T-helper 1 cell treated with Interleukin-12 subunit alpha and Interleukin-12 subunit beta and Interleukin-4 antibody, amounts not matched to agents 30 μg/mL and 1 μg/mL, for 36 hours (primary cell): ENCODE measurements around the gene FYTTD1.
A peak's percentile ranks its signal among the peaks of the same experiment; 100 is the strongest.

Experiments used
- H3K27ac Mint-ChIP-seq: one replicate; pipeline ENCODE4 v1.8.0; 2021; ENCODE audit warnings: mild to moderate bottlenecking, mixed read lengths
- H3K27me3 Mint-ChIP-seq: one replicate; pipeline ENCODE4 v1.8.0; 2021; ENCODE audit warnings: low read depth, mixed read lengths
- H3K36me3 Mint-ChIP-seq: one replicate; pipeline ENCODE4 v1.8.0; 2021; ENCODE audit warnings: low read depth, mixed read lengths
- H3K4me1 Mint-ChIP-seq: one replicate; pipeline ENCODE4 v1.8.0; 2021; ENCODE audit warnings: low read depth, mixed read lengths
- H3K4me3 Mint-ChIP-seq: one replicate; pipeline ENCODE4 v1.8.0; 2021; ENCODE audit warnings: mild to moderate bottlenecking, moderate library complexity, mixed read lengths
- H3K9me3 Mint-ChIP-seq: one replicate; pipeline ENCODE4 v1.8.0; 2021; ENCODE audit warnings: mixed read lengths

Gene FYTTD1

GRCh38 chr3:197793247-197793646, 43.6 kb downstream of the FYTTD1 start:
- Mint-ChIP-seq H3K27me3 (no peaks in the 10 kb centered on the region), H3K36me3 (peaks cover 5% of the 10 kb centered on the region), H3K9me3 (no peaks in the 10 kb centered on the region), H3K4me1 (peaks cover 35% of the 10 kb centered on the region), H3K27ac (peak overlapping the region; percentile 65), H3K4me3 (peak overlapping the region; percentile 73)

- peaks cover 38% of the 10 kb centered on the region for H3K4me1 Mint-ChIP-seq
- H3K4me3 Mint-ChIP-seq, result no peak overlapping the region
Measured at GRCh38 chr3:197794115-197794514, 44.4 kb downstream of the FYTTD1 start.

GRCh38 chr3:197795200-197795599, 45.5 kb downstream of the FYTTD1 start:
- H3K27ac Mint-ChIP-seq, result no peak overlapping the region
- H3K36me3 Mint-ChIP-seq, result peaks cover 5% of the 10 kb centered on the region
- no peaks in the 10 kb centered on the region for H3K27me3 Mint-ChIP-seq
- peaks cover 38% of the 10 kb centered on the region for H3K4me1 Mint-ChIP-seq
- no peaks in the 10 kb centered on the region for H3K9me3 Mint-ChIP-seq
- no peak overlapping the region for H3K4me3 Mint-ChIP-seq

More at GRCh38 chr3:197794115-197794514, 44.4 kb downstream of the FYTTD1 start:
- Mint-ChIP-seq H3K9me3 (no peaks in the 10 kb centered on the region), H3K27me3 (no peaks in the 10 kb centered on the region), H3K27ac (no peak overlapping the region), H3K36me3 (peaks cover 5% of the 10 kb centered on the region)

GRCh38 chr3:197796087-197796486, 46.4 kb downstream of the FYTTD1 start:
- peaks cover 36% of the 10 kb centered on the region for H3K4me1 Mint-ChIP-seq
- H3K27me3 Mint-ChIP-seq, result no peaks in the 10 kb centered on the region
- H3K9me3 Mint-ChIP-seq, result no peaks in the 10 kb centered on the region
- peaks cover 5% of the 10 kb centered on the region for H3K36me3 Mint-ChIP-seq
- no peak overlapping the region for H3K4me3 Mint-ChIP-seq
- H3K27ac Mint-ChIP-seq, result no peak overlapping the region

DNA sequence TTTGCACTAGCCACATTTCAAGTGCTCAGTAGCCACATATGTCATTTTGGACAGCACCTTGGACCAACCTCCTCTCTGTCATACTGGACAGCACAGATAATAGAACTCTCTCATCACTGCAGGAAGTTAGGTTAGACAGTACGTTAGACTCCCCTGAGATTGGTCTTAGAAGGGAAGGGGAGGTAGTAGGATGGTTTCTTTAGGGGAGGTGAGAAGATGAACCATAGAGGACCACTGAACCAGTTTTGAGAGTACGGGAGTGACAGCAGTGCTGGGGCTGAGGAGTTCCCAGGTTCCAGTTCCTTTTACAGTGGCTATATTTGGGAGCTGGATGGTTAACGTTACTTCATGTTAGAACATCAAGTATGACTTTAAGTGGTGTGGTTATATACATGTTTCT, 49.2 kb downstream of the FYTTD1 start:
- Mint-ChIP-seq H3K4me3 (no peak overlapping the region), H3K27ac (no peak overlapping the region), H3K9me3 (no peaks in the 10 kb centered on the region), H3K36me3 (no peaks in the 10 kb centered on the region), H3K27me3 (no peaks in the 10 kb centered on the region), H3K4me1 (peaks cover 40% of the 10 kb centered on the region)

GRCh38 chr3:197800379-197800778, 50.7 kb downstream of the FYTTD1 start:
- H3K4me3 Mint-ChIP-seq, result no peak overlapping the region
- H3K36me3 Mint-ChIP-seq, result peaks cover 2% of the 10 kb centered on the region
- H3K4me1 Mint-ChIP-seq, result peaks cover 36% of the 10 kb centered on the region
- H3K9me3 Mint-ChIP-seq, result no peaks in the 10 kb centered on the region
- H3K27ac Mint-ChIP-seq, result no peak overlapping the region
- H3K27me3 Mint-ChIP-seq, result no peaks in the 10 kb centered on the region

GRCh38 chr3:197801891-197802778, 52.5 kb downstream of the FYTTD1 start:
- Mint-ChIP-seq H3K36me3 (peaks cover 2% of the 10 kb centered on the region), H3K27ac (no peak overlapping the region), H3K27me3 (no peaks in the 10 kb centered on the region), H3K4me3 (no peak overlapping the region), H3K9me3 (no peaks in the 10 kb centered on the region), H3K4me1 (peaks cover 30% of the 10 kb centered on the region)

GRCh38 chr3:197802779-197803459, 53.2 kb downstream of the FYTTD1 start:
- Mint-ChIP-seq H3K27me3 (no peaks in the 10 kb centered on the region), H3K36me3 (peaks cover 4% of the 10 kb centered on the region), H3K27ac (no peak overlapping the region), H3K9me3 (no peaks in the 10 kb centered on the region), H3K4me3 (no peak overlapping the region), H3K4me1 (peaks cover 31% of the 10 kb centered on the region)

DNA sequence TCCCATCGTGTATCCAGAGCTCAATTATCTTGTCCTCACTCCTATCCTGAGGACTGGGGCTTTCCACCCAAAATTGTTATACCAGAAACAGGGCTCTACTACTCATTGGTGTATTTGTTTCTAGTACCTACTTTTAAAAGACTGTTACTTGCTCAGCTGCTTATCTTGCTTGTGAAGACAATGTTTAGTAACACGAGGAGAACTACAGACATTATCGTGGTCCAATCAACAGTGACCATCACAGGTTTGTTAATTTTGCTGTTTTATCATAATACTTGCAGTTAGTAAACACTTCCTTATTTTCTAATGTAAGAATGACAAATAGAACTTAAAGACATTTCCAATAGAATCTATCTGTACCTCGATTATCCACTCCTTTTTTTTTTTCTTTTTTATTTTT, 54.8 kb downstream of the FYTTD1 start:
- Mint-ChIP-seq H3K9me3 (no peaks in the 10 kb centered on the region), H3K27ac (no peak overlapping the region), H3K36me3 (peaks cover 4% of the 10 kb centered on the region), H3K4me3 (no peak overlapping the region), H3K27me3 (no peaks in the 10 kb centered on the region), H3K4me1 (peaks cover 29% of the 10 kb centered on the region)

DNA sequence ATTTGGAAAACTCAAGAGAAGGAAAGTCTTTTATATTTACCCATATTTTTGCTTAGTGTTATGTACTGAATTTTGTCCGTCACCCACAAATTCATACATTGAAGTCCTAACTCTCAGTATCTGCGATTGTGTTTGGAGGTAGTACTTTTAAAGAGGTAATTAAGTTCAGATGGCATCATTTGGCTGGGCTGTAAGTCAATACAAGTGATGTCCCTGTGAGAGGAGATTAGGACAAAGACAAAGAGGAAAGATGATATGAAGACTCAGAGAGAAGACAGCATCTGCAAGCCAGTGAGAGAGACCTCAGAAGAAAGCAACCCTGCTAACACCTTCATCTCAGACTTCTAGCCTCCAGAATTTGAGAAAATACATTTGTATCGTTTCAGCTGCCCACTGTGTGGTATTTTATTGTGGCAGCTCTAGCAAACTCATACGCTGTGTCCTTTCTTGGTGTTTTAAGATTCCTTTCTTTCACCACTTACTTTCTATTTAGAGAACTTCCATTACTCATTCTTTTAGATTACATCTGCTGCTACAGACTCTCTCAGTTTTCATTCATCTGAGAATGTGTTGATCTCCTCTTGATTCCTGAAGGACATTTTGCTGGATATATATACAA, 58.4 kb downstream of the FYTTD1 start:
- H3K9me3 Mint-ChIP-seq, result no peaks in the 10 kb centered on the region
- H3K4me1 Mint-ChIP-seq, result peaks cover 8% of the 10 kb centered on the region
- no peaks in the 10 kb centered on the region for H3K27me3 Mint-ChIP-seq
- H3K27ac Mint-ChIP-seq, result no peak overlapping the region
- H3K4me3 Mint-ChIP-seq, result no peak overlapping the region
- H3K36me3 Mint-ChIP-seq, result peaks cover 4% of the 10 kb centered on the region

DNA sequence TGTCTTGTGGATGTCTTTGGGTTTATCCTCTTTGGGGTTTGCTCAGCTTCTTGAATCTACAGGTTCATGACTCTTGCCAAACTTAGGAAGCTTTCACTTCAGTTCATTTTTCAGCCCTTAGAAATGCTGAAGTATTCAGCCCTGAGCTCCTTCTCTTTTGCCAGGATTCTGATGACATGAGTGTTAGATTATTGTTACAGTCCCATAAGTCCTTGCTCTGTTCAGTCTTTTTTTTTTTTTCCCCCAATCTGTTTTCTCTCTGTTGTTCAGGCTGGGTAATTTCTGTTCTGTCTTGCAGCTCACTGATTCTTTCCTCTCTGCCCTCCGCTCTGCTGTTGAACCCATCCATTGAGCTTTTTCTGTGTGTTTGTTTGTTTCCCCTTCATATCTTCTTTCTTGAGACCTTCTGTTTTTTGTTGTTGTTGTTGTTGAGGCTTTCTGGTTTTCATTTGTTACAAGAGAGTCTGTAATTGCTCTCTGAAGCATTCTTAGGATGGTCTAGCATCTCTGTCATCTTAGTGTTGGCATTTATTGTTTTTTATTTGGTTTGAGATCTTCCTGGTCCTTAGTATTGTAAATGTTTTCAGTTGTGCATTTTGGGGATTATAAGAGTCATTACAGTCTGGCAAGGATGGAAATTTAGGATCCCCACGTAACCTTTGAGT, 59.8 kb downstream of the FYTTD1 start:
- Mint-ChIP-seq H3K36me3 (peaks cover 8% of the 10 kb centered on the region), H3K9me3 (no peaks in the 10 kb centered on the region), H3K27ac (no peak overlapping the region), H3K27me3 (no peaks in the 10 kb centered on the region), H3K4me3 (no peak overlapping the region), H3K4me1 (peaks cover 8% of the 10 kb centered on the region)

- Mint-ChIP-seq H3K36me3 (peaks cover 8% of the 10 kb centered on the region), H3K4me3 (no peak overlapping the region), H3K4me1 (peaks cover 8% of the 10 kb centered on the region), H3K27ac (no peak overlapping the region), H3K27me3 (no peaks in the 10 kb centered on the region), H3K9me3 (no peaks in the 10 kb centered on the region)
Measured at GRCh38 chr3:197810901-197811300, 61.2 kb downstream of the FYTTD1 start.

DNA sequence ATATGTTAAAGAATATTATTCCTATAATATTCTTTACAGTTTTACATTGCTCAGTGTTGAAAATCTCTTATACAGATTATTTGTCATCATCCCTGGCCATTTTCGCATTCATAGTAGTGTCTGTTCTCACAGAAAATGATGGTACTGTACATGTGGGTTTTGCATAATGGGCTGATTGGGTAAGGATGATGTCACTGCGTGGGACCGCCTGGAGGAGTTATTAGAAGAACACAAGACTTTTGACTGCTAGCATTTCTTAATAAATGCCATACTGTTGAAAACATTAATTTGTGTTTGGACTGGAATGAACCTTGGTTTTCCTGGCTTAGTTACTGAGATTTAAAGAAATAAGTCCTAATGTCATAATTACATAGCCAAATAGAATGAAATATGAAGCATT, 61.7 kb downstream of the FYTTD1 start:
- H3K9me3 Mint-ChIP-seq, result no peaks in the 10 kb centered on the region
- H3K4me1 Mint-ChIP-seq, result peaks cover 8% of the 10 kb centered on the region
- no peaks in the 10 kb centered on the region for H3K27me3 Mint-ChIP-seq
- no peak overlapping the region for H3K27ac Mint-ChIP-seq
- no peak overlapping the region for H3K4me3 Mint-ChIP-seq
- peaks cover 8% of the 10 kb centered on the region for H3K36me3 Mint-ChIP-seq

DNA sequence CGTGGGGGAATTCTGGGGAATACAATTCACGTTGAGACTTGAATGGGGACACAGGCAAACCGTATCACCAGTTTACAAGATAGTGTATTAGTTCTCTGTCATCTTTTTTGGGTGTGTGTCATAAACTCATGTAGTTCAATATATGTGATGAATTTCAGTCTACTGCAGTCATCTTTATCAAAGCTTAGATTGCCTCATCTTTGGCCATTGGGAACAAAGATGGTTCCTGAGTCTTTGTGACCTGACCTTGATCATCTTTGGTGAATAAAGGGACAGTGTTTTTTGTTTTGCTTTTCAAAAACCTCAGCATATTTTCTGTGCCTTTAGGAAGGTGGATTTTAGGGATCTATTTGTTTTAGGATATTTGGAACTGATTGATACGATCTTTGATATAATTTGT, 64.7 kb downstream of the FYTTD1 start:
- Mint-ChIP-seq H3K4me3 (no peak overlapping the region), H3K27me3 (no peaks in the 10 kb centered on the region), H3K36me3 (peaks cover 6% of the 10 kb centered on the region), H3K27ac (no peak overlapping the region), H3K9me3 (no peaks in the 10 kb centered on the region), H3K4me1 (peaks cover 6% of the 10 kb centered on the region)
